ENCODE measurements around the gene PHKA1. TPM values are rescaled to one million over a fixed set of nuclear protein-coding genes. Genes with fewer than 3 reads are reported as not detected.
"Not testable (repeated sequence)": the region's sequence is repeated elsewhere in the genome, so short reads cannot be mapped to it uniquely, and the experiment has no call there.

Gene PHKA1
- total RNA-seq, 1 experiment from 2014 or later: 5.1 TPM

DNA sequence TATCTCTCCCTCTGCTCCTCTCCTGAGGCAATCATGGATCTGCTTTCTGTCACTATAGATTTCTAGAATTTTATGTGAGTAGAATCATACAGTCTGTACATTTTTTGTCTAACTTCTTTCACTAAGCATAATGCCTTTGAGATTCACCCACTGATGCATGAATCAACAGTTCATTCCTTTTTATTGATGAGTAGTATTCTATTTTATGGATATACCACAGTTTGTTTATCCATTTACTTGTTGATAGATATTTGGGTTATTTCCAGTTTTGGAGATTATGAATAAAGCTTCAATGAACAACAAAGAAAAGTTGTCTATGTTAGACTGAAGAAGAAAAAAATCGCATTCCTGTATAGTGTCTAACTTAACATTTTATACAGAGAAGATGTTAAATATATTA lies 30.5 kb downstream of the PHKA1 start:
- no peaks in the 10 kb centered on the region for H3K27me3 Mint-ChIP-seq (ENCODE audit: insufficient read depth, unreplicated experiment)

GRCh38 chrX:72676465-72676864 lies 37.6 kb downstream of the PHKA1 start:
- no TSS peak for BruUV-seq (replicated peaks)
- no peaks in the 10 kb centered on the region for H3K36me3 ChIP-seq (ENCODE audit: control insufficient read depth, insufficient read depth, low read length)
- no peaks in the 10 kb centered on the region for H3K27me3 ChIP-seq (replicated peaks; ENCODE audit: control insufficient read depth, insufficient read depth, low read length)
- Mint-ChIP-seq H3K9me3 (ENCODE audit: unreplicated experiment) (no peaks in the 10 kb centered on the region), H3K36me3 (ENCODE audit: insufficient read depth, unreplicated experiment) (peaks cover 4% of the 10 kb centered on the region), H3K4me1 (ENCODE audit: low read depth, unreplicated experiment) (no peaks in the 10 kb centered on the region), H3K27ac (ENCODE audit: unreplicated experiment) (no peak overlapping the region), H3K4me3 (ENCODE audit: unreplicated experiment) (no peak overlapping the region), H3K27me3 (ENCODE audit: insufficient read depth, unreplicated experiment) (no peaks in the 10 kb centered on the region)
- ChIA-PET CTCF (no interaction called here), POLR2A (no interaction called here)
- intact Hi-C loops (cut with micrococcal nuclease; ENCODE audit: unreplicated experiment): no loop called here
- H3K4me1 ChIP-seq: no peaks in the 10 kb centered on the region
- TF ChIP-seq CTCF (IDR thresholded peaks at IDR 0.05; ENCODE audit: insufficient read depth in 1 of 2, low read depth in 1 of 2, low read length in 1 of 2, severe bottlenecking in 1 of 2, unreplicated experiment in 1 of 2): no peak
- no peak overlapping the region for H3K4me3 ChIP-seq (ENCODE audit: low read depth, low read length)
- no peaks in the 10 kb centered on the region for H3K9me3 ChIP-seq
- no peak for DNase-seq

More for the DNA sequence above, 30.5 kb downstream of the PHKA1 start:
- no peaks in the 10 kb centered on the region for H3K27me3 ChIP-seq (replicated peaks; ENCODE audit: control insufficient read depth, insufficient read depth, low read length)
- no peaks in the 10 kb centered on the region for H3K36me3 ChIP-seq (ENCODE audit: control insufficient read depth, insufficient read depth, low read length)
- no peak for TF ChIP-seq CTCF (IDR thresholded peaks at IDR 0.05; ENCODE audit: insufficient read depth in 1 of 2, low read depth in 1 of 2, low read length in 1 of 2, severe bottlenecking in 1 of 2, unreplicated experiment in 1 of 2)
- no peaks in the 10 kb centered on the region for H3K4me1 ChIP-seq
- CTCF ChIA-PET: no interaction called here
- intact Hi-C loops (cut with micrococcal nuclease; ENCODE audit: unreplicated experiment): no loop called here
- no peaks in the 10 kb centered on the region for H3K4me1 Mint-ChIP-seq (ENCODE audit: low read depth, unreplicated experiment)
- no peak for DNase-seq
- no peak overlapping the region for H3K4me3 ChIP-seq (ENCODE audit: low read depth, low read length)
- peaks cover 4% of the 10 kb centered on the region for H3K36me3 Mint-ChIP-seq (ENCODE audit: insufficient read depth, unreplicated experiment)
- no peaks in the 10 kb centered on the region for H3K9me3 Mint-ChIP-seq (ENCODE audit: unreplicated experiment)
- no TSS peak for BruUV-seq (replicated peaks)
- no peak overlapping the region for H3K4me3 Mint-ChIP-seq (ENCODE audit: unreplicated experiment)
- no peak overlapping the region for H3K27ac Mint-ChIP-seq (ENCODE audit: unreplicated experiment)
- POLR2A ChIA-PET: no interaction called here
- no peaks in the 10 kb centered on the region for H3K9me3 ChIP-seq

- CTCF ChIA-PET; H3K9me3 ChIP-seq; H3K4me3 Mint-ChIP-seq (ENCODE audit: unreplicated experiment); H3K9me3 Mint-ChIP-seq (ENCODE audit: unreplicated experiment); H3K4me1 Mint-ChIP-seq (ENCODE audit: low read depth, unreplicated experiment); H3K36me3 ChIP-seq (ENCODE audit: control insufficient read depth, insufficient read depth, low read length); H3K4me3 ChIP-seq (ENCODE audit: low read depth, low read length); H3K27me3 Mint-ChIP-seq (ENCODE audit: insufficient read depth, unreplicated experiment); H3K27me3 ChIP-seq (replicated peaks; ENCODE audit: control insufficient read depth, insufficient read depth, low read length); BruUV-seq (replicated peaks); POLR2A ChIA-PET; DNase-seq; intact Hi-C loops (cut with micrococcal nuclease; ENCODE audit: unreplicated experiment); H3K36me3 Mint-ChIP-seq (ENCODE audit: insufficient read depth, unreplicated experiment); H3K4me1 ChIP-seq; H3K27ac Mint-ChIP-seq (ENCODE audit: unreplicated experiment): not testable (repeated sequence)
Observed at GRCh38 chrX:72673951-72674350, 40.2 kb downstream of the PHKA1 start.

DNA sequence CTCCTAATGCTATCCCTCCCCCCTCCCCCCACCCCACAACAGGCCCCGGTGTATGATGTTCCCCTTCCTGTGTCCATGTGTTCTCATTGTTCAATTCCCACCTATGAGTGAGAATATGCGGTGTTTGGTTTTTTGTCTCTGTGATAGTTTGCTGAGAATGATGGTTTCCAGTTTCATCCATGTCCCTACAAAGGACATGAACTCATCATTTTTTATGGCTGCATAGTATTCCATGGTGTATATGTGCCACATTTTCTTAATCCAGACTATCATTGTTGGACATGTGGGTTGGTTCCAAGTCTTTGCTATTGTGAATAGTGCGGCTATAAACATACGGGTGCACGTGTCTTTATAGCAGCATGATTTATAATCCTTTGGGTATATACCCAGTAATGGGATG lies 44.6 kb downstream of the PHKA1 start:
- H3K4me1 Mint-ChIP-seq (ENCODE audit: low read depth, unreplicated experiment); H3K4me3 ChIP-seq (ENCODE audit: low read depth, low read length); H3K9me3 ChIP-seq; H3K4me1 ChIP-seq; CTCF ChIA-PET; H3K9me3 Mint-ChIP-seq (ENCODE audit: unreplicated experiment); H3K27ac Mint-ChIP-seq (ENCODE audit: unreplicated experiment); H3K27me3 Mint-ChIP-seq (ENCODE audit: insufficient read depth, unreplicated experiment); H3K4me3 Mint-ChIP-seq (ENCODE audit: unreplicated experiment); H3K36me3 Mint-ChIP-seq (ENCODE audit: insufficient read depth, unreplicated experiment); BruUV-seq (replicated peaks); POLR2A ChIA-PET; H3K27me3 ChIP-seq (replicated peaks; ENCODE audit: control insufficient read depth, insufficient read depth, low read length); DNase-seq; H3K36me3 ChIP-seq (ENCODE audit: control insufficient read depth, insufficient read depth, low read length); intact Hi-C loops (cut with micrococcal nuclease; ENCODE audit: unreplicated experiment): not testable (repeated sequence)

Measured in Caco-2 (cell line).